Suprapubic skin (tissue), 4 donors: Measurements from ENCODE around the gene IFI44. TPM values are rescaled to one million over a fixed set of nuclear protein-coding genes. Genes with fewer than 3 reads are reported as not detected.

ENCODE experiments used
- DNase-seq, 2 donors: peaks; one replicate each; pipeline ENCODE4 v3.0.0-alpha.2; 2019; ENCODE audit warnings: low spot score in 2 of 2
- H3K27ac ChIP-seq: fragments of 200-600 bp; sonication (generic); one replicate; pipeline ENCODE4 v1.5.1; 2019
- H3K27me3 ChIP-seq: fragments of 200-600 bp; sonication (generic); one replicate; pipeline ENCODE4 v1.5.1; 2019
- H3K36me3 ChIP-seq: fragments of 200-600 bp; sonication (generic); one replicate; pipeline ENCODE4 v1.5.1; 2019
- H3K4me1 ChIP-seq: fragments of 200-600 bp; sonication (generic); one replicate; pipeline ENCODE4 v1.5.1; 2019
- H3K4me3 ChIP-seq: fragments of 200-600 bp; sonication (generic); one replicate; pipeline ENCODE4 v1.5.1; 2019; ENCODE audit warnings: mild to moderate bottlenecking
- H3K9me3 ChIP-seq: fragments of 200-600 bp; sonication (generic); one replicate; pipeline ENCODE4 v1.5.1; 2019
- CTCF ChIP-seq, 2 donors: fragments of 200-600 bp in 1 of 2; fragments of 450-650 bp in 1 of 2; sonication (generic) in 1 of 2; IDR thresholded peaks; one replicate each; pipeline ENCODE4 v1.5.1; 2016 to 2019; ENCODE audit warnings: antibody characterized with exemption in 2 of 2, mild to moderate bottlenecking in 1 of 2, moderate library complexity in 1 of 2
- EP300 ChIP-seq: sonication (generic); formaldehyde crosslinking; IDR thresholded peaks from one replicate; pipeline ENCODE4 v1.6.1; 2017; ENCODE audit warnings: antibody characterized with exemption
- POLR2A ChIP-seq, 2 donors: fragments of 450-650 bp; IDR thresholded peaks; one replicate each; pipeline ENCODE4 v1.6.1; 2017; ENCODE audit warnings: antibody characterized with exemption in 2 of 2, mild to moderate bottlenecking in 2 of 2, moderate library complexity in 2 of 2
- POLR2AphosphoS5 ChIP-seq, 3 donors: sonication (generic); formaldehyde crosslinking; IDR thresholded peaks; one replicate each; pipeline ENCODE4 v1.6.1; 2017; ENCODE audit warnings: antibody characterized with exemption in 3 of 3
- WGBS: methylation state at CpG from one replicate; pipeline ENCODE4 v1.1.5; 2018; 5-methylcytosine and 5-hydroxymethylcytosine counted together
- total RNA-seq, 4 donors: library from RNA; depleted of rRNA; stranded (reverse); fragments of >200 nt; gene quantifications; one replicate each; pipeline ENCODE4 v1.1.0, GENCODE V29; 2016

The IFI44 gene
- total RNA-seq, 4 donors from 2014 or later = 1.8 to 7.1 (median 2.7) TPM

- Histone ChIP-seq H3K27me3 (no peaks in the 10 kb centered on the region), H3K4me1 (no peaks in the 10 kb centered on the region), H3K36me3 (no peaks in the 10 kb centered on the region), H3K27ac (no peak overlapping the region), H3K9me3 (no peaks in the 10 kb centered on the region), H3K4me3 (no peak overlapping the region)
- DNase-seq = no peak
- TF ChIP-seq POLR2AphosphoS5 (IDR thresholded peaks at IDR 0.05) = no peak
- no peak for TF ChIP-seq CTCF (IDR thresholded peaks at IDR 0.05)
- TF ChIP-seq EP300 = no peak
- no peak for TF ChIP-seq POLR2A (IDR thresholded peaks at IDR 0.05)
- 95% methylated on average over 2 of the region's 2 CpGs for WGBS
These were observed 19.0 kb upstream of the IFI44 start for GRCh38 chr1:78630600-78630999.

GRCh38 chr1:78633209-78633608 lies 16.4 kb upstream of the IFI44 start:
- Histone ChIP-seq H3K4me1 (no peaks in the 10 kb centered on the region), H3K4me3 (no peak overlapping the region), H3K9me3 (no peaks in the 10 kb centered on the region), H3K27me3 (no peaks in the 10 kb centered on the region), H3K36me3 (no peaks in the 10 kb centered on the region), H3K27ac (no peak overlapping the region)
- 90% methylated on average over 4 of the region's 4 CpGs for WGBS
- TF ChIP-seq CTCF (IDR thresholded peaks at IDR 0.05) (no peak), POLR2AphosphoS5 (IDR thresholded peaks at IDR 0.05) (no peak), EP300 (no peak), POLR2A (IDR thresholded peaks at IDR 0.05) (no peak)
- DNase-seq = no peak

GRCh38 chr1:78640462-78640861 lies 9.2 kb upstream of the IFI44 start:
- Histone ChIP-seq H3K27ac (no peak overlapping the region), H3K9me3 (peaks cover 6% of the 10 kb centered on the region), H3K4me3 (no peak overlapping the region), H3K4me1 (no peaks in the 10 kb centered on the region), H3K27me3 (no peaks in the 10 kb centered on the region), H3K36me3 (no peaks in the 10 kb centered on the region)
- no peak for DNase-seq
- no peak for TF ChIP-seq EP300
- TF ChIP-seq POLR2A (IDR thresholded peaks at IDR 0.05) = no peak
- TF ChIP-seq CTCF (IDR thresholded peaks at IDR 0.05) = no peak
- TF ChIP-seq POLR2AphosphoS5 (IDR thresholded peaks at IDR 0.05) = no peak
- WGBS = 89% methylated on average over 1 of the region's 1 CpG

GRCh38 chr1:78641558-78641957 lies 8.1 kb upstream of the IFI44 start:
- DNase-seq = no peak
- H3K4me1 ChIP-seq = no peaks in the 10 kb centered on the region
- H3K36me3 ChIP-seq = no peaks in the 10 kb centered on the region
- H3K27me3 ChIP-seq = no peaks in the 10 kb centered on the region
- H3K27ac ChIP-seq = no peak overlapping the region
- H3K4me3 ChIP-seq = no peak overlapping the region
- TF ChIP-seq CTCF (IDR thresholded peaks at IDR 0.05) (no peak), POLR2A (IDR thresholded peaks at IDR 0.05) (no peak), EP300 (no peak), POLR2AphosphoS5 (IDR thresholded peaks at IDR 0.05) (no peak)
- peaks cover 6% of the 10 kb centered on the region for H3K9me3 ChIP-seq
- 93% methylated on average over 4 of the region's 4 CpGs for WGBS

GRCh38 chr1:78645723-78646122 lies 3.9 kb upstream of the IFI44 start:
- Histone ChIP-seq H3K27me3 (no peaks in the 10 kb centered on the region), H3K27ac (no peak overlapping the region), H3K36me3 (no peaks in the 10 kb centered on the region), H3K4me3 (no peak overlapping the region), H3K4me1 (peaks cover 8% of the 10 kb centered on the region), H3K9me3 (peaks cover 6% of the 10 kb centered on the region)
- no peak for DNase-seq
- TF ChIP-seq POLR2A (IDR thresholded peaks at IDR 0.05) = no peak
- TF ChIP-seq CTCF (IDR thresholded peaks at IDR 0.05) = no peak
- no peak for TF ChIP-seq EP300
- no peak for TF ChIP-seq POLR2AphosphoS5 (IDR thresholded peaks at IDR 0.05)
- 57% methylated on average over 1 of the region's 1 CpG for WGBS
